HepG2 (cell line): Measurements from ENCODE around the gene TOMM6. TPM values are rescaled to one million over a fixed set of nuclear protein-coding genes. Genes with fewer than 3 reads are reported as not detected.
A peak's percentile ranks its signal among the peaks of the same experiment; 100 is the strongest.

Experiments used
- CEBPB ChIP-seq: IDR thresholded peaks from 2 replicates; pipeline ENCODE4 v1.6.1; 2011; ENCODE audit warnings: low read depth, low read length, improper control_type of control experiment, borderline replicate concordance
- ESRRA ChIP-seq: sonication (generic); formaldehyde crosslinking; IDR thresholded peaks from 2 replicates; pipeline ENCODE4 v1.5.1; 2020; ENCODE audit warnings: mild to moderate bottlenecking, low read depth, missing genetic modification reagents
- EZH2 ChIP-seq: conservative IDR thresholded peaks from 2 replicates; pipeline ENCODE4 v1.6.1; 2012; ENCODE audit warnings: mild to moderate bottlenecking, low read depth, low read length, moderate library complexity
- HOXD1 ChIP-seq: sonication (generic); formaldehyde crosslinking; IDR thresholded peaks from 2 replicates; pipeline ENCODE4 v1.5.0; 2020; ENCODE audit warnings: missing genetic modification reagents
- KAT8 ChIP-seq: IDR thresholded peaks from 2 replicates; pipeline ENCODE4 v1.6.1; 2016; ENCODE audit warnings: missing genetic modification reagents, missing compliant biosample characterization
- MAF1 ChIP-seq: sonication (generic); formaldehyde crosslinking; IDR thresholded peaks from 2 replicates; pipeline ENCODE4 v1.5.0; 2020; ENCODE audit warnings: missing genetic modification reagents, borderline replicate concordance
- PAWR ChIP-seq: sonication (generic); formaldehyde crosslinking; IDR thresholded peaks from 2 replicates; pipeline ENCODE4 v1.4.0; 2020; ENCODE audit warnings: missing genetic modification reagents, mild to moderate bottlenecking, borderline replicate concordance
- PHF21A ChIP-seq: sonication (generic); formaldehyde crosslinking; IDR thresholded peaks from 2 replicates; pipeline ENCODE4 v1.5.0; 2020; ENCODE audit warnings: mild to moderate bottlenecking, missing genetic modification reagents
- PRDM10 ChIP-seq: sonication (generic); formaldehyde crosslinking; IDR thresholded peaks from 2 replicates; pipeline ENCODE4 v1.4.0; 2020; ENCODE audit warnings: low read depth, missing genetic modification reagents
- RXRB ChIP-seq: IDR thresholded peaks from 2 replicates; pipeline ENCODE4 v1.6.1; 2016; ENCODE audit warnings: borderline replicate concordance, missing genetic modification reagents, missing compliant biosample characterization
- SKI ChIP-seq: fragments of 450-650 bp; IDR thresholded peaks from one replicate; pipeline ENCODE4 v1.6.1; 2018; ENCODE audit warnings: mild to moderate bottlenecking; ENCODE audit not compliant: partially characterized antibody
- SP4 ChIP-seq: sonication (generic); formaldehyde crosslinking; IDR thresholded peaks from 2 replicates; pipeline ENCODE4 v1.8.1; 2023; ENCODE audit warnings: mild to moderate bottlenecking, missing genetic modification reagents
- STAT5B ChIP-seq: sonication (generic); formaldehyde crosslinking; IDR thresholded peaks from 2 replicates; pipeline ENCODE4 v1.4.0; 2020; ENCODE audit warnings: missing genetic modification reagents
- TBP ChIP-seq: sonication (generic); formaldehyde crosslinking; IDR thresholded peaks from 2 replicates; pipeline ENCODE4 v1.5.0; 2020; ENCODE audit warnings: missing genetic modification reagents
- TFDP1 ChIP-seq: IDR thresholded peaks from 2 replicates; pipeline ENCODE4 v1.6.1; 2016; ENCODE audit warnings: missing compliant biosample characterization, missing genetic modification reagents, borderline replicate concordance
- U2AF2 ChIP-seq: fragments of 200-400 bp; formaldehyde crosslinking; IDR thresholded peaks from 2 replicates; pipeline ENCODE4 v1.6.1; 2017; ENCODE audit warnings: low read depth, mild to moderate bottlenecking, low read length
- UBTF ChIP-seq: sonication (generic); formaldehyde crosslinking; IDR thresholded peaks from 2 replicates; pipeline ENCODE4 v1.4.0; 2020; ENCODE audit warnings: mild to moderate bottlenecking, missing genetic modification reagents
- ZC3H4 ChIP-seq: sonication (generic); formaldehyde crosslinking; IDR thresholded peaks from 2 replicates; pipeline ENCODE4 v1.4.0; 2020; ENCODE audit warnings: missing genetic modification reagents, borderline replicate concordance
- ZFP91 ChIP-seq: sonication (generic); formaldehyde crosslinking; IDR thresholded peaks from 2 replicates; pipeline ENCODE4 v1.9.0; 2022; ENCODE audit warnings: missing genetic modification reagents, mild to moderate bottlenecking, borderline replicate concordance
- ZFY ChIP-seq: sonication (generic); formaldehyde crosslinking; IDR thresholded peaks from 2 replicates; pipeline ENCODE4 v1.4.0; 2020; ENCODE audit warnings: missing genetic modification reagents
- ZNF296 ChIP-seq: sonication (generic); formaldehyde crosslinking; conservative IDR thresholded peaks from 2 replicates; pipeline ENCODE4 v1.5.0; 2020; ENCODE audit warnings: mild to moderate bottlenecking, missing genetic modification reagents
- ZNF615 ChIP-seq: sonication (generic); formaldehyde crosslinking; IDR thresholded peaks from 2 replicates; pipeline ENCODE4 v1.5.0; 2020; ENCODE audit warnings: mild to moderate bottlenecking, missing genetic modification reagents, borderline replicate concordance
- ZNF709 ChIP-seq: sonication (generic); formaldehyde crosslinking; IDR thresholded peaks from 2 replicates; pipeline ENCODE4 v1.5.0; 2020; ENCODE audit warnings: mild to moderate bottlenecking, missing genetic modification reagents
- polyA plus RNA-seq, 8 experiments: library from polyadenylated mRNA; depleted of rRNA in 3 of 8; stranded (reverse) in 7 of 8; unstranded in 1 of 8; fragments of >200 nt; fragmentation: Illumina TruSeq in 4 of 8; extraction: Trizol in 4 of 8; gene quantifications; 2 replicates each; pipeline versions ENCODE4 v1.2.1 to v1.2.3, GENCODE V29; 2011 to 2016; ENCODE audit warnings: low read depth in 4 of 8, missing spikeins in 1 of 8, mixed read lengths in 1 of 8; ENCODE audit not compliant: insufficient read depth in 1 of 8
- total RNA-seq, 5 experiments: library from RNA; depleted of rRNA; stranded (reverse); fragments of >200 nt; fragmentation: Illumina TruSeq; extraction: Trizol; gene quantifications; 2 replicates each; pipeline ENCODE4 v1.2.3, GENCODE V29; 2016; ENCODE audit warnings: low read depth in 1 of 5

TOMM6 gene
- total and polyA plus RNA-seq, 2 of the 13 experiments (the other 11 are each of a cell fraction or from before 2014, with no cell fraction given) = 320 to 321 TPM

- TF ChIP-seq ZNF709 (CRISPR knock-in tag) (no peak), ZNF296 (CRISPR knock-in tag) (no peak), PRDM10 (no peak), ESRRA (CRISPR knock-in tag) (0 out of 2 replicates have a peak, but pooled peaks have one; percentile 23), TBP (CRISPR knock-in tag) (no peak), U2AF2 (no peak), PHF21A (CRISPR knock-in tag) (0 out of 2 replicates have a peak, but pooled peaks have one; percentile 55), HOXD1 (no peak), EZH2 (no peak), PAWR (CRISPR knock-in tag) (no peak), ZC3H4 (CRISPR knock-in tag) (no peak), ZFY (CRISPR knock-in tag) (no peak; the same call in 1 of the 2 replicates), KAT8 (CRISPR knock-in tag) (no peak), RXRB (CRISPR knock-in tag) (peak; percentile 25; the same call in 1 of the 2 replicates), CEBPB (no peak), ZFP91 (no peak), MAF1 (CRISPR knock-in tag) (no peak), SKI (no peak), ZNF615 (CRISPR knock-in tag) (no peak), TFDP1 (no peak), STAT5B (no peak), SP4 (no peak), UBTF (CRISPR knock-in tag) (no peak)
These were observed 48.5 kb upstream of the TOMM6 start (continued) for GRCh38 chr6:41739041-41739440.
